Measurements from ENCODE around the gene PRR19. TPM values are rescaled to one million over a fixed set of nuclear protein-coding genes. Genes with fewer than 3 reads are reported as not detected.
A peak's percentile ranks its signal among the peaks of the same experiment; 100 is the strongest.

PRR19 gene
- total RNA-seq, 1 donor from 2014 or later: 0.71 TPM

DNA sequence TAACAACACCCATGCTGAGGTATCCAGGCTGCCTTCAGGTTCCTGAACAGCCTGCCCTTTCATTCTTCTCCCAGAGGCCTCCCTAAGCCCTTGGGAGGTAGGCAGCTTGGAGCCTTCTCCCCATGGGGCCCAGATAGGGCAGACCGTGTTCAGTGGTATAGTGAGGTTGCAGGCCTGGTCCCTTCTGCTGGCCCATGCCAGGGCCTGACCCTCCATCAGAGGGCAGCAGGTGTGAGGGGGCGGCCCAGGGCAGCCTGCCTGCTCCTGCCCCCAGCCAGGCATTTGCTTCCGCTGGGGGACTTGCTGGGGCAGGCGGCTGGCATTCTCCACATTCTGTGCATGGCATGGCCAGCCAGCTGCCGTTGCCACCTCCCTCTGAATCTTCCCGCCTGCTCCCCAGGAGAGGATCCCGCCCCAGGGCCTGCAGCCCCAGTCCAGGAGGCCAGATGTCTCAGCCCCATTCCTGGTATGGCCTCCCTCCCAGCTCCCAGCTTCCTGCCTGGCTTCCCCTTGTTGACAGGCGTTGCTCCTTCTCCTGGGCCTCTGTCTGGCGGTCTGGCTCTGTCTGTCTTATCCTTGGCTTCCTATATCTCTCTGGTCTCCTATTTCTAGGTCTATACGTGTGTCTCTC, 24.0 kb upstream of the PRR19 start:
- TF ChIP-seq, protein P1, sequence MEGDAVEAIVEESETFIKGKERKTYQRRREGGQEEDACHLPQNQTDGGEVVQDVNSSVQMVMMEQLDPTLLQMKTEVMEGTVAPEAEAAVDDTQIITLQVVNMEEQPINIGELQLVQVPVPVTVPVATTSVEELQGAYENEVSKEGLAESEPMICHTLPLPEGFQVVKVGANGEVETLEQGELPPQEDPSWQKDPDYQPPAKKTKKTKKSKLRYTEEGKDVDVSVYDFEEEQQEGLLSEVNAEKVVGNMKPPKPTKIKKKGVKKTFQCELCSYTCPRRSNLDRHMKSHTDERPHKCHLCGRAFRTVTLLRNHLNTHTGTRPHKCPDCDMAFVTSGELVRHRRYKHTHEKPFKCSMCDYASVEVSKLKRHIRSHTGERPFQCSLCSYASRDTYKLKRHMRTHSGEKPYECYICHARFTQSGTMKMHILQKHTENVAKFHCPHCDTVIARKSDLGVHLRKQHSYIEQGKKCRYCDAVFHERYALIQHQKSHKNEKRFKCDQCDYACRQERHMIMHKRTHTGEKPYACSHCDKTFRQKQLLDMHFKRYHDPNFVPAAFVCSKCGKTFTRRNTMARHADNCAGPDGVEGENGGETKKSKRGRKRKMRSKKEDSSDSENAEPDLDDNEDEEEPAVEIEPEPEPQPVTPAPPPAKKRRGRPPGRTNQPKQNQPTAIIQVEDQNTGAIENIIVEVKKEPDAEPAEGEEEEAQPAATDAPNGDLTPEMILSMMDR (IDR thresholded peaks at IDR 0.05): no peak
- H3K27me3 ChIP-seq (ENCODE audit: low read depth): no peaks in the 10 kb centered on the region
- H3K4me1 ChIP-seq: peaks cover 72% of the 10 kb centered on the region
- ATAC-seq (no peak), DNase-seq (no peak)
- H3K27ac ChIP-seq: peak overlapping the region; percentile 85
- H3K36me3 ChIP-seq: peaks cover 24% of the 10 kb centered on the region
- H3K4me3 ChIP-seq: no peak overlapping the region
- intact Hi-C loops (cut with DNase I): no loop called here
- no peaks in the 10 kb centered on the region for H3K9me3 ChIP-seq

GRCh38 chr19:42278452-42279154, 23.3 kb upstream of the PRR19 start:
- TF ChIP-seq, protein P1 (IDR thresholded peaks at IDR 0.05): no peak
- peaks cover 77% of the 10 kb centered on the region for H3K4me1 ChIP-seq
- intact Hi-C loops (cut with DNase I): no loop called here
- no peak overlapping the region for H3K4me3 ChIP-seq
- no peak for DNase-seq
- H3K27ac ChIP-seq: peak overlapping the region; percentile 85
- H3K27me3 ChIP-seq (ENCODE audit: low read depth): no peaks in the 10 kb centered on the region
- H3K9me3 ChIP-seq: no peaks in the 10 kb centered on the region
- peaks cover 18% of the 10 kb centered on the region for H3K36me3 ChIP-seq
- no peak for ATAC-seq

GRCh38 chr19:42279155-42279901, 22.6 kb upstream of the PRR19 start:
- no peaks in the 10 kb centered on the region for H3K9me3 ChIP-seq
- H3K4me3 ChIP-seq: peak overlapping the region; percentile 71
- no peaks in the 10 kb centered on the region for H3K27me3 ChIP-seq (ENCODE audit: low read depth)
- TF ChIP-seq, protein P1 (IDR thresholded peaks at IDR 0.05): no peak
- DNase-seq (no peak), ATAC-seq (no peak)
- peak overlapping the region; percentile 85 for H3K27ac ChIP-seq
- intact Hi-C loops (cut with DNase I): no loop called here
- H3K36me3 ChIP-seq: peaks cover 10% of the 10 kb centered on the region
- H3K4me1 ChIP-seq: peaks cover 77% of the 10 kb centered on the region

- TF ChIP-seq, protein P1 (IDR thresholded peaks at IDR 0.05): peak; percentile 94
- Histone ChIP-seq H3K36me3 (peaks cover 2% of the 10 kb centered on the region), H3K27ac (peak overlapping the region; percentile 85), H3K27me3 (ENCODE audit: low read depth) (no peaks in the 10 kb centered on the region), H3K4me1 (peaks cover 76% of the 10 kb centered on the region), H3K9me3 (no peaks in the 10 kb centered on the region), H3K4me3 (peak overlapping the region; percentile 71)
- intact Hi-C loops (cut with DNase I): no loop called here
- DNase-seq (peak; percentile 89), ATAC-seq (peak; percentile 66 to 75)
Observed at GRCh38 chr19:42279902-42280814, 21.8 kb upstream of the PRR19 start.

GRCh38 chr19:42280815-42281145, 21.2 kb upstream of the PRR19 start:
- ATAC-seq (peak in 1 of 2 donors; percentile 9), DNase-seq (no peak)
- H3K27ac ChIP-seq: peak overlapping the region; percentile 85
- TF ChIP-seq, protein P1 (IDR thresholded peaks at IDR 0.05): no peak
- peaks cover 76% of the 10 kb centered on the region for H3K4me1 ChIP-seq
- intact Hi-C loops (cut with DNase I): no loop called here
- no peaks in the 10 kb centered on the region for H3K36me3 ChIP-seq
- no peaks in the 10 kb centered on the region for H3K9me3 ChIP-seq
- H3K27me3 ChIP-seq (ENCODE audit: low read depth): no peaks in the 10 kb centered on the region
- peak overlapping the region; percentile 71 for H3K4me3 ChIP-seq
